Measurements from ENCODE around the gene TMIGD3. TPM values are rescaled to one million over a fixed set of nuclear protein-coding genes. Genes with fewer than 3 reads are reported as not detected.

TMIGD3 gene
- total RNA-seq, 1 donor from 2014 or later: 9.0 TPM

DNA sequence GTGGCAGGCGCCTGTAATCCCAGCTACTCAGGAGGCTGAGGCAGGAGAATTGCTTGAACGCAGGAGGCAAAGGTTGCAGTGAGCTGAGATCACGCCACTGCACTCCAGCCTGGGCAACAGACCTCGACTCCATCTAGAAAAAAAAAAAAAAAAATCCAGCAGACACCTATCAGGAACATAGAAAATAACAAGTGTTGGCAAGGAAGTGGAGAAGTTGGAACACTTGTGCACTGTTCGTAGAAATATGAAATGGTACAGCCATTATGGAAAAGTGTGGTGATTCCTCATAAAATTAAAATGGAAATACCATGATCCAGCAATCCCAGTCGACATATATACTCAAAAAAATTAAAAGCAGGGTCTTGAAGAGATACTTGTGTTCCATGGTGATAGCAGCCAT, 41.7 kb downstream of the TMIGD3 start:
- DNase-seq (no peak), ATAC-seq (no peak)
- TF ChIP-seq, protein P1, sequence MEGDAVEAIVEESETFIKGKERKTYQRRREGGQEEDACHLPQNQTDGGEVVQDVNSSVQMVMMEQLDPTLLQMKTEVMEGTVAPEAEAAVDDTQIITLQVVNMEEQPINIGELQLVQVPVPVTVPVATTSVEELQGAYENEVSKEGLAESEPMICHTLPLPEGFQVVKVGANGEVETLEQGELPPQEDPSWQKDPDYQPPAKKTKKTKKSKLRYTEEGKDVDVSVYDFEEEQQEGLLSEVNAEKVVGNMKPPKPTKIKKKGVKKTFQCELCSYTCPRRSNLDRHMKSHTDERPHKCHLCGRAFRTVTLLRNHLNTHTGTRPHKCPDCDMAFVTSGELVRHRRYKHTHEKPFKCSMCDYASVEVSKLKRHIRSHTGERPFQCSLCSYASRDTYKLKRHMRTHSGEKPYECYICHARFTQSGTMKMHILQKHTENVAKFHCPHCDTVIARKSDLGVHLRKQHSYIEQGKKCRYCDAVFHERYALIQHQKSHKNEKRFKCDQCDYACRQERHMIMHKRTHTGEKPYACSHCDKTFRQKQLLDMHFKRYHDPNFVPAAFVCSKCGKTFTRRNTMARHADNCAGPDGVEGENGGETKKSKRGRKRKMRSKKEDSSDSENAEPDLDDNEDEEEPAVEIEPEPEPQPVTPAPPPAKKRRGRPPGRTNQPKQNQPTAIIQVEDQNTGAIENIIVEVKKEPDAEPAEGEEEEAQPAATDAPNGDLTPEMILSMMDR (IDR thresholded peaks at IDR 0.05): no peak
- no peak overlapping the region for H3K4me3 ChIP-seq
- no peaks in the 10 kb centered on the region for H3K4me1 ChIP-seq
- no peaks in the 10 kb centered on the region for H3K9me3 ChIP-seq
- no peak overlapping the region for H3K27ac ChIP-seq
- intact Hi-C loops (cut with DNase I): no loop called here
- peaks cover 76% of the 10 kb centered on the region for H3K36me3 ChIP-seq
- no peaks in the 10 kb centered on the region for H3K27me3 ChIP-seq (ENCODE audit: low read depth)

DNA sequence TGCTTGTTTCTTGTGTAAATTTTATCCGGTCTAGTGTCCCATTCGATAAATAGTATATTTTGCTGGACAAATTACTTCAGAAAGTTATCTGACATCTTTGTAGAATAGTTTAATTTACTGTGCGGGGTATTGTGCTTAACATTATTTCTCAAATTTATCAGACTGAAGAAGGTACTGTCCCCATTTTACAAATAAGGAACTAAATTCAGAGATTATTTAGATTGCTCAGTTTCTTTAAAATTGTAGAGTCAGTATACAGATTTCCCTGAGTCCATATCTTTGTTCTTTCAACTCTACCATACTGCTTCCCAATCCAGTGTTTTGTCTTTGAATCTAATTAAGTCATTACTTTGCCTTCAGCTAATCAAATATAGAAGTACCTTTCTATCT, 47.8 kb downstream of the TMIGD3 start:
- ATAC-seq (no peak), DNase-seq (no peak)
- no peak overlapping the region for H3K27ac ChIP-seq
- peaks cover 76% of the 10 kb centered on the region for H3K36me3 ChIP-seq
- no peak overlapping the region for H3K4me3 ChIP-seq
- TF ChIP-seq, protein P1 (IDR thresholded peaks at IDR 0.05): no peak
- intact Hi-C loops (cut with DNase I): no loop called here
- peaks cover 31% of the 10 kb centered on the region for H3K4me1 ChIP-seq
- H3K27me3 ChIP-seq (ENCODE audit: low read depth): no peaks in the 10 kb centered on the region
- H3K9me3 ChIP-seq: no peaks in the 10 kb centered on the region

DNA sequence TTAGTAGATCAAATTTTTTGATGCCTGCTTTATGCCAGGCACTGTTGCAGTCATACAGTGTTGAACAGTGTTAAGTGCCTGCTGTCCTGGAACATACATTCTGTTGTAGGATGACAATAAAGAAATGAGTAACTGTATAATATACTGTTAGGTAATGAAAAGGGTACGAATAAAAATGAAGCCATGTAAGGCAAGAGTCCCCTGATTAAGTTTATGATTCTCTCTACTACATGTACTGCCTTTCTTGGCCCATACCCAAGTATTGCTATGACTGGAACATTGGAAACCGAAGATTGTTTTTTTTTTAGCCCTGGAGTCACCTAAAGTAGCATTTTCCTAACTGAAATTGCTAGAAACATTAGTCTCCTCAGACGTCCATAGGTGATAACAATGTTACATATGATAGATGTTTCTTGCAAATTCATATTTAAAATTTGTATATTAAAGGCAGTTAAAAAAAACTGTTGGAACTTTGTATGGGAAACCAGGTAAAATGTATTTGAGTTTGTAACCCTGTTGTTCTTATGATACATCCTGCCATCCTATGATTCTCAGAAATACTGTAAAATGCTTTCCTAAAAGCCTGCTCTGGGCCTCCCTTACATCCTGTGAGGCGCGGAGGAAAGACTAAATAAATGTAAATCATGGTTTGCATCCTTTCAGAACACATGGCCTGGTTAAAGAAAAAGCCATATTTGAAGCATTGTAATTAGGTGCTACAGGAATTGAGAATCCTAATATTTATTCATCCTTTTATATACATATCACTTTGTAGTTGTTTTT, 48.4 kb downstream of the TMIGD3 start:
- H3K27me3 ChIP-seq (ENCODE audit: low read depth): no peaks in the 10 kb centered on the region
- DNase-seq (no peak), ATAC-seq (no peak)
- peaks cover 70% of the 10 kb centered on the region for H3K36me3 ChIP-seq
- TF ChIP-seq, protein P1 (IDR thresholded peaks at IDR 0.05): no peak
- H3K9me3 ChIP-seq: no peaks in the 10 kb centered on the region
- H3K27ac ChIP-seq: no peak overlapping the region
- intact Hi-C loops (cut with DNase I): no loop called here
- no peak overlapping the region for H3K4me3 ChIP-seq
- peaks cover 37% of the 10 kb centered on the region for H3K4me1 ChIP-seq

DNA sequence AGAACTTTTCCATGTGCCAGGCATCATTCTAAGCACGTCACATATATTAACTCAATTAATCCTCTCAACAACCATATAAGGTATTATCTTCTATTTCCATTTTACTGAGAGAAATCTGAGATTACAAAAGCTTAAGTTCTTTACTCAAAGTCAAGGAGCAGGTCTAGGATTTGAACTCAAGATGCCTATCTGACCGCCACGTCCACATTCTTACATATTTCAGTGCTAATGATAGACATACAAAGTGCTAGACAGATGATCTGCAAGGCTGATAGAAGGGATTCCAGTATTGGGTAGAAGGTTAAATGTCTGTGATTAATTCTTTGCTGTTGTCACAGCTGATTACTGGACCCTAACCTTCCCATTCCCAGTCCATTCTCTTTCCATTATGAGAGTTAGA, 49.7 kb downstream of the TMIGD3 start:
- H3K27me3 ChIP-seq (ENCODE audit: low read depth): no peaks in the 10 kb centered on the region
- no peak overlapping the region for H3K27ac ChIP-seq
- ATAC-seq (no peak), DNase-seq (no peak)
- no peak overlapping the region for H3K4me3 ChIP-seq
- peaks cover 39% of the 10 kb centered on the region for H3K4me1 ChIP-seq
- peaks cover 57% of the 10 kb centered on the region for H3K36me3 ChIP-seq
- TF ChIP-seq, protein P1 (IDR thresholded peaks at IDR 0.05): no peak
- intact Hi-C loops (cut with DNase I): no loop called here
- H3K9me3 ChIP-seq: no peaks in the 10 kb centered on the region

DNA sequence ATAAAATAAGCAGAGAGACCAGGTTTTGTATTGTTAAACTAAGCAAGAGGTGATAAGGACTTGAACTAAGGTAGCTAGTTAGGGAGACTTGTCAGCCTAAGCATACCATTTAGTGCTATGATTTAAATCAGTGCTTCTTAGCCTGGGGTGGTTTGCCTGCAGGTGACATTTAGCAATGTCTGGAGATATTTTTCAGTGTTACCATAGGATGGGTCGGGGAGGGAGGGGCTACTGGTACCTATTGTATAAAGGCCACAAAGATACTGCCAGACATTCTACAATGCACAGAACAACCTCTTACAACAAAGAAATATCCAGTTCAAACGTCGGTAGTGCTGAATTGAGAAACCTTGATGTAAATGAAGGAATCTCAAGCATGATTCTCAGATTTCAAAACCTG, 50.9 kb downstream of the TMIGD3 start:
- peaks cover 49% of the 10 kb centered on the region for H3K4me1 ChIP-seq
- no peak for ATAC-seq
- no peak for DNase-seq
- H3K4me3 ChIP-seq: no peak overlapping the region
- peaks cover 46% of the 10 kb centered on the region for H3K36me3 ChIP-seq
- H3K27ac ChIP-seq: no peak overlapping the region
- no peaks in the 10 kb centered on the region for H3K27me3 ChIP-seq (ENCODE audit: low read depth)
- intact Hi-C loops (cut with DNase I): no loop called here
- TF ChIP-seq, protein P1 (IDR thresholded peaks at IDR 0.05): no peak
- H3K9me3 ChIP-seq: no peaks in the 10 kb centered on the region

Data from lower lobe of right lung (tissue), 2 donors.